A549 treated with Mapracorat at 1 μM for 4 hours (cell line): ENCODE results near the gene SKA2. TPM values are rescaled to one million over a fixed set of nuclear protein-coding genes. Genes with fewer than 3 reads are reported as not detected.

Experiments used
- total RNA-seq: library from RNA; stranded (reverse); fragments of 200-300 nt; extraction: Qiagen RNA extraction; gene quantifications from 5 replicates; pipeline ENCODE4 v1.2.3, GENCODE V29; 2022

The SKA2 gene
- total RNA-seq = 93.4 to 163 TPM (median 96.5 TPM) in 5 replicates

GRCh38 chr17:59154721-59155438, at the start of gene SKA2:
Gene SKA2 (minus strand): TSS chr17:59155186. CDS start chr17:59155163, 23 bp downstream.

GRCh38 chr17:59155439-59156177, 622 bp upstream of the SKA2 start, which contains the start of gene PRR11:
Gene PRR11 (plus strand): TSS chr17:59155746. CDS start chr17:59169753, 14,007 bp downstream.

GRCh38 chr17:59106463-59107305, 48.3 kb downstream of the SKA2 start, which contains the start of gene TRIM37:
Gene TRIM37 (minus strand): TSS chr17:59106880. CDS start chr17:59106461, 419 bp downstream.

Other genes with a start within 250 kb of the SKA2 start
- 18.0 to 22.6 TPM (median 21.8 TPM) in 5 replicates for gene TRIM37, start 48.3 kb downstream of the SKA2 start, total RNA-seq
- gene PRR11, start 560 bp upstream of the SKA2 start, total RNA-seq = 43.1 to 58.7 TPM (median 58.2 TPM) in 5 replicates
- gene SMG8, start 54.8 kb upstream of the SKA2 start, total RNA-seq = 26.2 to 28.8 TPM (median 27.1 TPM) in 5 replicates
- 0.35 to 0.76 TPM (median 0.60 TPM) in 5 replicates for gene GDPD1, start 65.3 kb upstream of the SKA2 start, total RNA-seq
- gene YPEL2, start 176.5 kb upstream of the SKA2 start, total RNA-seq = 1.6 to 3.4 TPM (median 2.9 TPM) in 5 replicates